ENCODE results near the gene NOXO1.

GRCh38 chr16:1963806-1964505 is 17.3 kb downstream of the NOXO1 start:
- TF ChIP-seq CTCF (optimal IDR thresholded peaks at IDR 0.05 in 1 of 3, IDR thresholded peaks at IDR 0.05 in 1 of 3, conservative IDR thresholded peaks at IDR 0.05 in 1 of 3; ENCODE audit: extremely low read depth in 1 of 3, insufficient read depth in 2 of 3, low read length in 3 of 3) (peak in 1 of 3 experiments; percentile 7), EZH2 (IDR thresholded peaks at IDR 0.05; ENCODE audit: low read length) (no peak)

Data from keratinocyte (primary cell).